HG03280 (cell line): Measurements from ENCODE around the gene JARID2.
A peak's percentile ranks its signal among the peaks of the same experiment; 100 is the strongest.
"Not testable (repeated sequence)": the region's sequence is repeated elsewhere in the genome, so short reads cannot be mapped to it uniquely, and the experiment has no call there.

Experiments used
- ATAC-seq: cut with Tn5 transposase; IDR thresholded peaks from one replicate; pipeline ENCODE4 v1.9.1; 2021; ENCODE audit warnings: mild to moderate bottlenecking, moderate library complexity; ENCODE audit not compliant: unreplicated experiment

JARID2 gene

DNA sequence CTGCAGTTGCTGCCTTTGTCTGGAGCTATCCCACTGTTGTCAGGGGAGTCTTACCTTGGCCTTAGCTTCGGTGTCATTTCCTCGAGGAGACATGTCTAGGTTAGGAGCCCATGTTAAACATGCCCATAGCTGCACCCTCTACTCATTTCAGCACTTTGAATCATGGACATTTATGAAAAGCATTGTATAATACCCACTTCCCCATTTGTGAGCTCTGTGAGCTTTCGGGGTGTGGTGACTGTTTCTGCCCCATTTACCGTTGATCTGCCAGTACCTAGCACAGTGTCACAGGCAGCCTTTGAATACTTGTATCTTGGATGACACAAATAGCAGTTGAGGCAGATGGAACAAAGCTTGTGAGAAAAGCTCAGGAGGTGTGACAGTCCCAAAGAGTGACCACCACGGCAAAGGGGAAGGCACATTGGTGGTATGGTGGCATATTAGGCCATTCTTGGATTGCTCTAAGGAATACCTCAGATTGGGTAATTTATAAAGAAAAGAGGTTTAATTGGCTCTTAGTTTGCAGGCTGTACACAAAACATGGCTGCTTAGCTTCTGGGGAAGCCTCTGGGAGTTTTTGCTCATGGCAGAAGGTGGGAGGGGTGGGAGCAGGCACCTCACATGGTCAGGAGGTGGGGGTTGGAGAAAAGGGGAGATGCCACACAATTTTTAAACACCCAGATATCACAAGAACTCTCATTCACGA lies 42.0 kb downstream of the JARID2 start:
- peak; percentile 99 for ATAC-seq

DNA sequence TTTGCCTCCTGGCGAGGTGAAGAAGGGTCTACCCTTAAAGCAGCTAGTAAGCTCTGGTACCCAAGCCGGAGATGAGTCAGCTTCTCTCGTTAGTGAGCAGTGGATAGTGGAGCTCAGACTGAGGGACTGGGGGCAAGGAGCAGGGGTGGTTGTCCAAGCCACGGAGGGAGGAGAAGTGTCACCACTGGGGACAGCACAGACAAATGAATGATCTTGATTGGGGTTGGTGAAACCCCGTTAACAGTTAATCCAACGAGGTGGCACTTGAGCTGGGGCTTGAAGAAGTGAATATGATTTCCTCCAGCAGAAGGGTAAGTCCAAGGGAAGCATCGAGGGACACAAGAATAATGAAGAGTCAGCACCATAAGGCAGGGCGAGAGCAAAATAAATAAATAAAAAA lies 43.0 kb downstream of the JARID2 start:
- ATAC-seq = no peak

DNA sequence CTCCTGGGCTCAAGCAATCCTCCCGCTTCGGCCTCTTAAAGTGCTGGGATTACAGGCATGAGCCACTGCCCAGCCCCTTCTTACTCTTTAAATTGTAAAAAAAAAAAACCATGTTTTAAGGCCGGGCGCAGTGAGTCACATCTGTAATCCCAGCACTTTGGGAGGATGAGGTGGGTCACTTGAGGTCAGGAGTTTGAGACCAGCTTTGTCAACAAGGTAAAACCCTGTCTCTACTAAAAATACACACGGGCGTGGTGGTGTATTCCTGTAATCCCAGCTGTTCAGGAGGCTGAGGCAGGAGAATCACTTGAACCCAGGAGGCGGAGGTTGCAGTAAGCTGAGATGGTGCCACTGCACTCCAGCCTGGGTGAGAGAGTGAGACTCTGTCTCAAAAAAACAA lies 43.6 kb downstream of the JARID2 start:
- ATAC-seq = not testable (repeated sequence)

DNA sequence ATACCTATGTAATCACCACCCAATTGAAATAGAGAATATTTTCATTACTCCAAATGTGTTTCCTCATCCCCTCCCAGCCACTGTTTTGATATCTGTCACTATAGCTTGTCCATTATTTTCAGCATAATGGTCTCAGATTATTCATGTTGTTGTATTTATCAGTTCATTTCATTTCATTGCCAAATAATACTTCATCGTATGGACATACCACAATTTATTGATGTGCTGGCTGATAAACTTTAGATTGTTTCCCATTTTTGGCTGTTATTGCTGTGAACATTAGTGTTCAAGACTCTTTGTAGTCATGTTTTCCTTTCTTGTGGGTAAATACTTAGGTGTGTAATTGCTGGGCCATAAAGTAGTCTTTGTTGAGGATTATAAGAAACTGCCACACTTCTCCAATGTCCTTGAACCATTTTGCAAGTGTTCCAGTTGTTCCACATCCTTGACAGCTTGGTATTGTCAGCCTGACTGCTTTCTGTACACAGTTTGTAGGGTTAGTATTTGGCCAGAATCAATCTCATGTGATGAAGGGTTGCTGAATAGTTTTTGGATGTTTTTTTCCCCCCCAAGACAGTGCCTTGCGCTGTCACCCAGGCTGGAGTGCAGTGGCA lies 44.3 kb downstream of the JARID2 start:
- no peak for ATAC-seq

DNA sequence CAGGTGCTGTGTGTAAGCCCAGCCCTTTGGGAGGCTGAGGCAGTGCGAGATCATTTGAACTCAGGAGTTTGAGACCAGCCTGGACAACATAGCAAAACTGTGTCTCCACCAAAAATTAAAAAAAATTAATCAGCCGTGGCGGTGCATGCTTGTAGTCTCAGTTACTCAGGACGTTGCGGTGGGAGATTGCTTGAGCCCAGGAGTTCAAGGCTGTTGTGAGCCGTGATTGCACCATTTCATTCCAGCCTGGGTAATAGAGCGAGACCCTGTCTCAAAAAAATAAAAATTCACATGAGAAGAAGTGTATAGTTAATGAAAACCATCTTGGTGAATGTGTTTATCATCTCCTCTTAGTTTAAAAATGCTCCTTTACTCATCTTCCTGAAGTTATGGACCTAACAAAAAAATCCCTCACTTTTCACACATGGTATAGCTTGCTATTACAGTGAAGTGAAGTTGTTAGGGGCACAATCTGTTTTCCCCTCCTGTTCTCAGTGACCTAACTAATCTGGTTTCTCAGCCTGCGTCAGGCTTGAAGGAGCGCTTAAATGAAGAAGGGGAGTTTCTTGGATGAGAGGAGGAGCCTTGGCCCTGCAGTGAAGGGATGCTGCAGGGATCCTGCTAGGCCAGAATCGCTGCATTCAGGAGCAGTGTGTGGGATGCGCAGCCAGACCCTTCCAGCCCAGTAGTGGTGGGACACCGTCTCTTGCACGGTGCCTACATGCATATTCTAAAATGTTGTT lies 45.3 kb downstream of the JARID2 start:
- ATAC-seq = no peak

- ATAC-seq = no peak
Measured at GRCh38 chr6:15292721-15293302, 46.9 kb downstream of the JARID2 start.

- ATAC-seq = no peak
Measured at GRCh38 chr6:15293674-15294073, 47.8 kb downstream of the JARID2 start.

GRCh38 chr6:15294504-15294903 lies 48.6 kb downstream of the JARID2 start:
- no peak for ATAC-seq

DNA sequence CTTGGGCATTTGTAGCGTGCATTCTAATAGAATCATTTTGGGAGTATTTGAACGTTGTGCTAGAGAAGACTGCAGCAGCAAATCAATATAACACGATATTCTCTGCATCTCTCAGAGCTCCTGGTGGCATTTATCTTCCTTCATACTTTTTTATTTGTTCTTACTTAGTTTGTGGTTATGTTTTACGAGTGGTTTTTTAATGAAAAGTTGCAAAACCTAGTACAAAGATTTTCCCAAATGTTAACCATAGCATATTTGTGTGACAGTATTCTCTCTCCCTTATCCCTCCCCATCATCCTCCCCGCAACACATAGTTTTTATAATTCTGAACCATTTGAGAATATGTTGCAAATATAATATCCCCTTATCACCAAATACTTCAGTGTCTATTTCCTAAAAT lies 50.4 kb downstream of the JARID2 start:
- ATAC-seq = no peak

DNA sequence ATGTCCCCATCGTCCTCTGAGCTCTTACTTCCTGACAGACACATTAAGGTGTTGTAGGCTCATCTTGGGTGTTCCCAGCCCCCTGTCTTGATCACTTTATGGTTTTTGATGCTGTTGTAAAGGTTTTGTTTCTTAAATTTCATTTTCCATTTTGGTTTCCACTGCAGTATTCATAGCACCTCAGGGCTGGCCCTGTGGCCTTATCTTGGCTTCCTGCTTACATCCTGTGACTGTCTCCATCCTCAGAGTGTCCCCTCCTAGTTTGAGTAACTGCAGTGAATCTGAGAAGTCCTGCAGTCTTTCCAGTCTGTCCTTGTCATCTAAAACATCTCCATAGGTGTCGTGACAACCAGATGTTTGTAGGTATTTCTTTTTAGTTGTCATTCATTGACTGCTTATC lies 50.9 kb downstream of the JARID2 start:
- no peak for ATAC-seq

- not testable (repeated sequence) for ATAC-seq
Measured at GRCh38 chr6:15297167-15297566, 51.3 kb downstream of the JARID2 start.

DNA sequence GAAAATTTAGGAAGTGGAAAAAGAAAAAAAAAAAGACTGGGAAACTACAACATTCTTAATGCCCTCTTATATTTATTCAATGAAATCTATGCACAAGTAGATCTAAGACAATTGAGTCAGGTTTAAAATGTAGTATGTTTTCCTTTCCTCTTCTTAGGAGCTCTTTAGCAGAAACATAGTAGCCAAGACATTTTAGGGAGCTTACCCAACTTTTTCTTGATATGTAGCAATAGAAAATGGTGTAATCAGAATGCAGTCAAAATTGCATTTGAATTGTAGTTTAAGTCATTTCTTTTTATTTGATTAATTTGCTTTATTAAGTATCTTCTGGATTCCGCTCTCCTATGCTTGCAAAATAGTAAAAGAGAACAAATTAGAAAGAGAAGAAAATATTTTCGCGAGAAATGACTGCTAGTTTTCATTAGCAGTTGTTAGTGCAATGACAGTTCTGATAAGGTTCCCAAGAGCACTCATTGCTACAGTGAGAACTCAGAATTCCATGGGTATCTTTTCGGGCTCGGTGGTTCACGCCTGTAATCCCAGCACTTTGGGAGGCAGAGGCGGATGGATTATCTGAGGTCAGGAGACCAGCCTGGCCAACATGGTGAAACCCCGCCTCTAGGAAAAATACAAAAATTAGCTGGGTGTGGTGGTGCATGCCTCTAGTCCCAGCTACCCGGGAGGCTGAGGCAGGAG lies 52.2 kb downstream of the JARID2 start:
- ATAC-seq = no peak

GRCh38 chr6:15299430-15300131 lies 53.7 kb downstream of the JARID2 start:
- peak; percentile 93 for ATAC-seq

GRCh38 chr6:15301179-15302006 lies 55.5 kb downstream of the JARID2 start:
- ATAC-seq = no peak

DNA sequence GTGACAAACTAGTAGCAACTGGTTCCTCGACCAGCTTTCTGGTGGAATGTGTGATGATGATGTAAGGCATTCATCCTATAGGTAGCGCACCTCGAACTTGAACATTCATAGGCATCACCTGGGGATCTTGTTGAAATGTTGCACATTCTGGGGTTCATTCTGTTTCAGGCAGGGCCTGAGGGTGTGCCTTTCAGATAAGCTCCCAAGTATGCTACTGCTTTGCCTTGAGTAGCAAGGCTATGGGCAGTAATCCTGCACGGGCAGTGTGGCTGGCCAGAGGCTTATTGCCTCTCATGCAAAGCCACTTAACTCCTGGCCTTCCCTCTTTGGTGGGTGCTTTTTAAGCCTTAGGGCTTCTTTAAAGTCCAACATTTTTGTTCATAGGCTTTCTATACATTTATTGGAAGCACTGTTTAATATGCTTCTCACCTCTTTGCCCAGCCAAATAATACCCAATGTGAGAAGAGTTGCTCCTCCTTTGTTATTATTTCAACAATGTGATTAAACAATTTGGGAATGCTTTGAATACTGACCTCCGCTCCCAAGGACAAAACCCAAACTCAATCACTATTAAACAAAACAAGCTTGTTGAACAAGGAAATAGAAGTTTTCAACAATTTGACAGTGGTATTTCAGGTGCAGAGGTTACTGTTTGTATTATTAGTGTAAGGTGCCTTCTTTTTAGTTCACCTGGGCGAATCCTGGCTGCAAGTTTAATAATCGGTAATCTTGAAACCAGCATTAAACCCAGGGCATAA lies 57.5 kb downstream of the JARID2 start:
- ATAC-seq = no peak

DNA sequence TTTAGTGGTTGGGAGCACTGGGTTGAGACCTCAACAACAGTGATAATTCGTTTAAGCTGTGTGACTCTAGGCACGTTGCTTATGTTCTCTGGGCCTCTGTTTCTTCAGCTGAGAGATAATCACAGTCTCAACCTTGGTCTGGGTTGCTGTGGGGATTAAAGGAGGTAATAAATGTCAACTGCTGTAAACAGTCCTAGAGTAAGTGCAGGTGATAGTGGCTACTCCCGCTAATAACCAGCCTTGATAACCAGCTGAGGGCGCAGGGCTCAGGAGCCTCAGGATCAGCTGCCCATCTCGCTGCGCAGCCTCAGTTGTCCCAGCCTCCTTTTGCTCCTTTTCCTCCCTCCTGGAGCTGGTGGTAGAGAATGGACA lies 58.0 kb downstream of the JARID2 start:
- no peak for ATAC-seq

DNA sequence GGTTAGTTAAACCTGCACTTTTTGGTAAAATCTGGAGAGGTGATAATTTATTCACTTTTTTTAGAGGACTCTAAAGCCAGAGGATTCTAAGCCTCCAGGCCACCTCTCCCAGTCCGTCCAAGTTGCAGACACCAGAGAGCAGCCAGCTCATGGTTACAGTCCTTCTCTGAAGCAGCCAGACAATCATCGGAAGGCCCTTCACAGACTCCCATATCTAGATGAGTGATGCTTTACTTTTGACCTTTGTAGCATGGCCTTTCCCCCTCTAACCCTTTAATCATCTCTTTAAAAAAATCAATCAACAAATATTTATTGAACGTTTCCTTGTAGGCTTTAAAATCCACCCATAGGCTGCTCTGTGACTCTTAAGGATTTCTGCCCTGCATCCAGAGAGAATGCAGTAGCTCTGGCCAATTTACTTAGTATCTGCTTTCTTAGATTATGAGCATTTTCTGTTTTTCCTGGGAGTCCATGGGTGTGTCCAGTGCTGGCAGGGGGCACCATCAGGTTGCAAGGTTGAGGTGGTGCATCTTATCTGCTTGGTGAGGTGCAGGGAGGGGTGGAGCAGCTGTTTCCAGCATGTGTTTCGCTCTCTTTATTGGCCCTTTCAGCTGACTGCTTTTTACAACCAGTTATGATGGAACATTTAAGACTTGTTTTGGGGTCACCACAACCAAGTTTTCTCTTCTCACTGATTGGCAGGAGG lies 58.6 kb downstream of the JARID2 start:
- ATAC-seq = no peak

DNA sequence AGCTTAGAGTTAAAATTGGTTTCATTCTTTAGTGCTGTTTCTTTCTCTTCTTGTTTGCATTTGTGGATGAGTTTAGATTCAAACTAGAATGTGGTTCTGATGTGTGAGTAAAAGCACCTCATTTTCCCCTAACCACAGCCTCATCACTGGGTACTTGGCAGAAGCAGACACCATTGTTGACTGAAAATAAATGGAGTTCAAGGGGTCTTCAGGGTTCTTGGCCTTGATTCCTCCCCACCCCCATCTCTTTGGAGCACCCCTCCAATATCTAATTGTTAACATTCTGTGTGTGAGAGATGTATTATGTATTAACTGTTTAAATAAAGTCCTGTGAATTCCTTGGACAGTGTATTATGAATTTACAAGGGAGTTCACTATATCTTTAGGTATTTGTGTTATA lies 59.6 kb downstream of the JARID2 start:
- no peak for ATAC-seq
